K562 (cell line): ENCODE results near the gene B2M. TPM values are rescaled to one million over a fixed set of nuclear protein-coding genes. Genes with fewer than 3 reads are reported as not detected.

Source experiments
- NKRF ChIP-seq: fragments of 450-650 bp; IDR thresholded peaks from 2 replicates; pipeline ENCODE4 v1.6.1; 2016; ENCODE audit warnings: borderline replicate concordance
- PRPF4 ChIP-seq: fragments of 200-400 bp; formaldehyde crosslinking; IDR thresholded peaks from one replicate; pipeline ENCODE4 v1.6.1; 2017; ENCODE audit warnings: low read length, low read depth, mild to moderate bottlenecking; ENCODE audit not compliant: insufficient read depth, poor library complexity, severe bottlenecking
- ZBTB34 ChIP-seq: fragments of 250-450 bp; sonication (Bioruptor Pico); IDR thresholded peaks from 2 replicates; pipeline ENCODE4 v1.8.0; 2021; ENCODE audit warnings: mild to moderate bottlenecking, moderate library complexity
- ZNF407 ChIP-seq: fragments of 450-650 bp; IDR thresholded peaks from 2 replicates; pipeline ENCODE4 v1.6.1; 2016; ENCODE audit warnings: low read depth
- ZNF766 ChIP-seq: fragments of 200-800 bp; sonication (Bioruptor generic); conservative IDR thresholded peaks from 2 replicates; pipeline ENCODE4 v1.6.1; 2016; ENCODE audit warnings: missing genetic modification characterization, missing compliant biosample characterization
- polyA plus RNA-seq, 8 experiments: library from polyadenylated mRNA; depleted of rRNA in 4 of 8; stranded (reverse) in 5 of 8; unstranded in 3 of 8; fragments of >200 nt; fragmentation: Nextera tagmentation in 2 of 8; fragmentation: Illumina TruSeq in 1 of 8; extraction: Ambion mirVana in 2 of 8; extraction: Trizol in 1 of 8; gene quantifications; 2 replicates each; pipeline versions ENCODE4 v1.2.1 to v1.2.3, GENCODE V29; 2011 to 2014; ENCODE audit warnings: inconsistent platforms in 1 of 8, missing spikeins in 1 of 8
- total RNA-seq, 7 experiments: library from RNA; depleted of rRNA in 6 of 7; stranded (reverse); fragments of >200 nt in 6 of 7; fragmentation: Illumina TruSeq in 2 of 7; extraction: Trizol in 2 of 7; gene quantifications; 2 replicates each; pipeline versions ENCODE4 v1.2.1 to v1.2.3, GENCODE V29; 2011 to 2021; ENCODE audit warnings: low replicate concordance in 1 of 7
- TF ChIP-seq, protein P1 (sequence below): fragments of 250-450 bp; sonication (Bioruptor Pico); IDR thresholded peaks from 2 replicates; pipeline ENCODE4 v1.4.0; 2020
- TF ChIP-seq, protein P2 (sequence below): fragments of 250-450 bp; sonication (Bioruptor Pico); IDR thresholded peaks from 2 replicates; pipeline ENCODE4 v1.4.0; 2020; ENCODE audit warnings: mild to moderate bottlenecking, moderate library complexity
- TF ChIP-seq, protein P3 (sequence below): fragments of 450-650 bp; IDR thresholded peaks from 2 replicates; pipeline ENCODE4 v1.6.1; 2016; ENCODE audit warnings: mild to moderate bottlenecking

Gene B2M
- total and polyA plus RNA-seq, 9 of the 15 experiments (the other 6 are each of a cell fraction or from before 2014, with no cell fraction given), result 460 to 3,138 (median 1,032) TPM

DNA sequence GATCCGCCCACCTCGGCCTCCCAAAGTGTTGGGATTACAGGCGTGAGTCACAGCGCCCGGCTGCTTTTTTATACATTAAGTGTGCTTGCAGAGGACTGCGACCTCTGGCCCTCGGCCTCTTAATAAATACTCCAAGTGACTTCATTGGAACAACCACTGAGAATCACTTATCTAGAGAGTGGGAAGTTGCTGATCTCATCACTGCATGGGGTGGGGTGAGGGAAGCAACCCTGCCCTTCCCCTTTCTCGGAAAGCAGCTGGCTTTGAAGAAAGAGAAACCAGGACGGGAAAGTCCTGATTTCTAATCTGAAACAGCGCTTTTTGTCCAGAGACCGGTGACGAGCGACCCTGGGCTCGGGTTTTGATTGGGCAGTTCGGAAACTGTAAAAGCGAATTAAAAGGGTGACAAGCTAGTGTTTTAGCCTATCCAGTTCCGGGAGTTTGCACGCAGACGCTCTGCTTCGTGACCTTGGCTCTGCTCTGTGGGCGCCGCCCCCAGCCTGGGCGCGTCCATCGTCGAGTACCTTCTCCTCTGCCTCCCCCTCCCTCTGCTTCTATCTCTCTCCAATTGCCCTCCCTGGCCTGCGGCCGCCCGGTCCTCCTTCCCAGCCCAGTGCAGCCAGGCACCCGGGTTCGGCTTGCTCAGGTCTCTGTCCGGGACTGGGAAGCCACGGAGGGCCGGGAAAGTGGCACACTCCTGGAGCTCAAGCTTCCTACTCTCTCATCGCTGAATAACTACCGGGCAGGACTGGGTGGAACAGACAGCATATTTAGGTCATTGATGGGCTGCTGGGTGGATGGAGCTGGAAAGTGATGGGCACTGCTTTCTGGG, 17.5 kb downstream of the B2M start (continued):
- TF ChIP-seq NKRF, result no peak
- TF ChIP-seq, protein P1, sequence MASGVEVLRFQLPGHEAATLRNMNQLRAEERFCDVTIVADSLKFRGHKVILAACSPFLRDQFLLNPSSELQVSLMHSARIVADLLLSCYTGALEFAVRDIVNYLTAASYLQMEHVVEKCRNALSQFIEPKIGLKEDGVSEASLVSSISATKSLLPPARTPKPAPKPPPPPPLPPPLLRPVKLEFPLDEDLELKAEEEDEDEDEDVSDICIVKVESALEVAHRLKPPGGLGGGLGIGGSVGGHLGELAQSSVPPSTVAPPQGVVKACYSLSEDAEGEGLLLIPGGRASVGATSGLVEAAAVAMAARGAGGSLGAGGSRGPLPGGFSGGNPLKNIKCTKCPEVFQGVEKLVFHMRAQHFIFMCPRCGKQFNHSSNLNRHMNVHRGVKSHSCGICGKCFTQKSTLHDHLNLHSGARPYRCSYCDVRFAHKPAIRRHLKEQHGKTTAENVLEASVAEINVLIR (CRISPR knock-in tag), result peak; percentile 60
- TF ChIP-seq, protein P2, sequence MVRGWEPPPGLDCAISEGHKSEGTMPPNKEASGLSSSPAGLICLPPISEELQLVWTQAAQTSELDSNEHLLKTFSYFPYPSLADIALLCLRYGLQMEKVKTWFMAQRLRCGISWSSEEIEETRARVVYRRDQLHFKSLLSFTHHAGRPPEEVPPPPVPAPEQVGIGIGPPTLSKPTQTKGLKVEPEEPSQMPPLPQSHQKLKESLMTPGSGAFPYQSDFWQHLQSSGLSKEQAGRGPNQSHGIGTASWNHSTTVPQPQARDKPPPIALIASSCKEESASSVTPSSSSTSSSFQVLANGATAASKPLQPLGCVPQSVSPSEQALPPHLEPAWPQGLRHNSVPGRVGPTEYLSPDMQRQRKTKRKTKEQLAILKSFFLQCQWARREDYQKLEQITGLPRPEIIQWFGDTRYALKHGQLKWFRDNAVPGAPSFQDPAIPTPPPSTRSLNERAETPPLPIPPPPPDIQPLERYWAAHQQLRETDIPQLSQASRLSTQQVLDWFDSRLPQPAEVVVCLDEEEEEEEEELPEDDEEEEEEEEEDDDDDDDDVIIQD (CRISPR knock-in tag), result no peak
- TF ChIP-seq ZNF407, result no peak
- no peak for TF ChIP-seq ZBTB34 (CRISPR knock-in tag)
- TF ChIP-seq, protein P3, sequence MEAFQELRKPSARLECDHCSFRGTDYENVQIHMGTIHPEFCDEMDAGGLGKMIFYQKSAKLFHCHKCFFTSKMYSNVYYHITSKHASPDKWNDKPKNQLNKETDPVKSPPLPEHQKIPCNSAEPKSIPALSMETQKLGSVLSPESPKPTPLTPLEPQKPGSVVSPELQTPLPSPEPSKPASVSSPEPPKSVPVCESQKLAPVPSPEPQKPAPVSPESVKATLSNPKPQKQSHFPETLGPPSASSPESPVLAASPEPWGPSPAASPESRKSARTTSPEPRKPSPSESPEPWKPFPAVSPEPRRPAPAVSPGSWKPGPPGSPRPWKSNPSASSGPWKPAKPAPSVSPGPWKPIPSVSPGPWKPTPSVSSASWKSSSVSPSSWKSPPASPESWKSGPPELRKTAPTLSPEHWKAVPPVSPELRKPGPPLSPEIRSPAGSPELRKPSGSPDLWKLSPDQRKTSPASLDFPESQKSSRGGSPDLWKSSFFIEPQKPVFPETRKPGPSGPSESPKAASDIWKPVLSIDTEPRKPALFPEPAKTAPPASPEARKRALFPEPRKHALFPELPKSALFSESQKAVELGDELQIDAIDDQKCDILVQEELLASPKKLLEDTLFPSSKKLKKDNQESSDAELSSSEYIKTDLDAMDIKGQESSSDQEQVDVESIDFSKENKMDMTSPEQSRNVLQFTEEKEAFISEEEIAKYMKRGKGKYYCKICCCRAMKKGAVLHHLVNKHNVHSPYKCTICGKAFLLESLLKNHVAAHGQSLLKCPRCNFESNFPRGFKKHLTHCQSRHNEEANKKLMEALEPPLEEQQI, result no peak
- no peak for TF ChIP-seq PRPF4
- TF ChIP-seq ZNF766, result peak; percentile 90
